NT2/D1 (cell line): ENCODE results near the gene SPRR3.

ENCODE experiments used
- SUZ12 ChIP-seq: IDR thresholded peaks from 2 replicates; pipeline ENCODE4 v1.6.1; 2011; ENCODE audit not compliant: insufficient read length, insufficient read depth; ENCODE audit errors: extremely low read depth
- YY1 ChIP-seq: IDR thresholded peaks from 2 replicates; pipeline ENCODE4 v1.6.1; 2011; ENCODE audit not compliant: insufficient read length, insufficient read depth
- ZNF274 ChIP-seq: IDR thresholded peaks from 2 replicates; pipeline ENCODE4 v1.6.1; 2011; ENCODE audit warnings: mild to moderate bottlenecking, low read depth, low read length

DNA sequence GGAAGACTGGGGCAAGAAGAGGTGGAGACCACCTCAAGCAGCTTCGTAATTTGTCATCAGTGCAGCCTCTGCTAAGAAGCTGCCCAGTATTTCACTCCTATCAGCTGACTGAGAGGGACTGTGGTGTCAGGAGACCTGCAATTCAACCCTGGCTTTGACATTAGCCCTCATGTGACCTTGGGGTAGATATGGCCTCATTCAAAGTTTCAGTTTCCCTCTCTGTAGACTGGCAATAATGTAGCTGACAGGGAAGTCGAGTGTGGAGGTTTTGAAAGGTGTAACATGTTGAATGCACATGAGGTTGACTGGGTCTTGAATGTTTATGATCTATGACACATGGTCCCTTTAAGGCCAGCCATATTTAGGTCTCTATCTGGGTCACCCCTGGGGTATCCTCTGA lies 33.3 kb upstream of the SPRR3 start:
- TF ChIP-seq YY1 = no peak
- no peak for TF ChIP-seq ZNF274
- no peak for TF ChIP-seq SUZ12
